Loucy (cell line): ENCODE measurements around the gene FBN1.

Experiments used
- H2AFZ ChIP-seq: fragments of 200-600 bp; sonication (generic); 2 replicates; pipeline ENCODE4 v1.6.0; 2016; ENCODE audit warnings: antibody characterized with exemption, mild to moderate bottlenecking, low read length, moderate library complexity
- H3F3A ChIP-seq: fragments of 200-600 bp; 2 replicates; pipeline ENCODE4 v1.6.0; 2016; ENCODE audit warnings: antibody characterized with exemption, low read depth, mild to moderate bottlenecking
- H3K27me3 ChIP-seq: fragments of 200-600 bp; sonication (generic); 2 replicates; pipeline ENCODE4 v1.6.1; 2014; ENCODE audit warnings: low read length, mild to moderate bottlenecking; ENCODE audit not compliant: insufficient read depth, poor library complexity, severe bottlenecking
- H3K36me3 ChIP-seq: fragments of 200-600 bp; sonication (generic); 2 replicates; pipeline ENCODE4 v1.6.1; 2016; ENCODE audit warnings: low read length; ENCODE audit not compliant: insufficient read depth
- H3K4me1 ChIP-seq: fragments of 200-600 bp; sonication (generic); 2 replicates; pipeline ENCODE4 v1.5.1; 2014; ENCODE audit warnings: low read length, mild to moderate bottlenecking; ENCODE audit not compliant: insufficient read depth, poor library complexity, severe bottlenecking
- H3K4me2 ChIP-seq: fragments of 200-600 bp; sonication (generic); 2 replicates; pipeline ENCODE4 v1.6.0; 2014; ENCODE audit warnings: antibody characterized with exemption, low read length, low read depth, mild to moderate bottlenecking; ENCODE audit not compliant: poor library complexity, severe bottlenecking
- H3K4me3 ChIP-seq: fragments of 200-600 bp; sonication (generic); 2 replicates; pipeline ENCODE4 v1.5.1; 2014; ENCODE audit warnings: low read length, mild to moderate bottlenecking, mixed read lengths; ENCODE audit not compliant: poor library complexity, severe bottlenecking
- H3K79me2 ChIP-seq: fragments of 200-600 bp; sonication (generic); 2 replicates; pipeline ENCODE4 v1.6.1; 2014; ENCODE audit warnings: low read length; ENCODE audit not compliant: insufficient read depth
- H3K9ac ChIP-seq: fragments of 200-600 bp; sonication (generic); 2 replicates; pipeline ENCODE4 v1.6.0; 2014; ENCODE audit warnings: mild to moderate bottlenecking, low read depth, low read length, moderate library complexity; ENCODE audit not compliant: poor library complexity, severe bottlenecking
- H3K9me2 ChIP-seq: fragments of 200-600 bp; sonication (generic); replicated peaks from 2 replicates; pipeline ENCODE4 v1.6.1; 2016; ENCODE audit warnings: low read depth, low read length, mixed read lengths
- H3K9me3 ChIP-seq: fragments of 200-600 bp; sonication (generic); 2 replicates; pipeline ENCODE4 v1.6.1; 2014; ENCODE audit warnings: mild to moderate bottlenecking, antibody characterized with exemption, low read length, low read depth; ENCODE audit not compliant: insufficient read depth
- H4K20me1 ChIP-seq: fragments of 200-600 bp; sonication (generic); 2 replicates; pipeline ENCODE4 v1.6.0; 2014; ENCODE audit warnings: antibody characterized with exemption, low read length, mild to moderate bottlenecking; ENCODE audit not compliant: insufficient read depth, poor library complexity, severe bottlenecking
- EZH2phosphoT487 ChIP-seq: fragments of 200-600 bp; IDR thresholded peaks from 2 replicates; pipeline ENCODE4 v1.6.1; 2018; ENCODE audit warnings: antibody characterized with exemption, mild to moderate bottlenecking, moderate library complexity, borderline replicate concordance
- TF ChIP-seq, protein P1 (sequence below): fragments of 200-600 bp; sonication (generic); conservative IDR thresholded peaks from 2 replicates; pipeline ENCODE4 v1.5.1; 2014; ENCODE audit warnings: mild to moderate bottlenecking, antibody characterized with exemption, low read length

Gene FBN1

DNA sequence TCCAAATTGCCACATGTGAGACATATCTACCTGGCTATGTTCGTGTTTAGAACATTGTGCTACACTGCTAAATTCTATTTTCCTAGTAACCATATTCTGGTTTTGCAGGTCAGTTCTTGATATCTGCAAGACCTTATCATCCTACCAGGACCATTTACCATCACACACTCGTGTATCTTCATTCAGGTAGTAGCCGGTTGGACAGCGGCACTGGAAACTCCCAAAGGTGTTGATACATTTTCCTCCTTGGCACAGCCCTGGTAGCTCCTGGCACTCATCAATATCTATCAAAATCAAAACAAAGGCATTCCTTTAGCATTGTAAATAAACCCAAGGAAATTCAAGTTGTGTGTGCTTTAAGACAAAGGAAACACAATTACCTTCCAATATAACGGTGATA is 180.1 kb downstream of the FBN1 start:
- Histone ChIP-seq H3K36me3 (no peaks in the 10 kb centered on the region), H3K9me3 (no peaks in the 10 kb centered on the region), H3K4me3 (no peak overlapping the region), H3K4me1 (no peaks in the 10 kb centered on the region), H3K9me2 (no peaks in the 10 kb centered on the region), H3K4me2 (no peak overlapping the region), H3K79me2 (no peaks in the 10 kb centered on the region), H4K20me1 (no peaks in the 10 kb centered on the region), H3F3A (no peaks in the 10 kb centered on the region), H3K9ac (no peak overlapping the region), H2AFZ (no peak overlapping the region), H3K27me3 (no peaks in the 10 kb centered on the region)
- TF ChIP-seq, protein P1, sequence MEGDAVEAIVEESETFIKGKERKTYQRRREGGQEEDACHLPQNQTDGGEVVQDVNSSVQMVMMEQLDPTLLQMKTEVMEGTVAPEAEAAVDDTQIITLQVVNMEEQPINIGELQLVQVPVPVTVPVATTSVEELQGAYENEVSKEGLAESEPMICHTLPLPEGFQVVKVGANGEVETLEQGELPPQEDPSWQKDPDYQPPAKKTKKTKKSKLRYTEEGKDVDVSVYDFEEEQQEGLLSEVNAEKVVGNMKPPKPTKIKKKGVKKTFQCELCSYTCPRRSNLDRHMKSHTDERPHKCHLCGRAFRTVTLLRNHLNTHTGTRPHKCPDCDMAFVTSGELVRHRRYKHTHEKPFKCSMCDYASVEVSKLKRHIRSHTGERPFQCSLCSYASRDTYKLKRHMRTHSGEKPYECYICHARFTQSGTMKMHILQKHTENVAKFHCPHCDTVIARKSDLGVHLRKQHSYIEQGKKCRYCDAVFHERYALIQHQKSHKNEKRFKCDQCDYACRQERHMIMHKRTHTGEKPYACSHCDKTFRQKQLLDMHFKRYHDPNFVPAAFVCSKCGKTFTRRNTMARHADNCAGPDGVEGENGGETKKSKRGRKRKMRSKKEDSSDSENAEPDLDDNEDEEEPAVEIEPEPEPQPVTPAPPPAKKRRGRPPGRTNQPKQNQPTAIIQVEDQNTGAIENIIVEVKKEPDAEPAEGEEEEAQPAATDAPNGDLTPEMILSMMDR = no peak
- TF ChIP-seq EZH2phosphoT487 = no peak

DNA sequence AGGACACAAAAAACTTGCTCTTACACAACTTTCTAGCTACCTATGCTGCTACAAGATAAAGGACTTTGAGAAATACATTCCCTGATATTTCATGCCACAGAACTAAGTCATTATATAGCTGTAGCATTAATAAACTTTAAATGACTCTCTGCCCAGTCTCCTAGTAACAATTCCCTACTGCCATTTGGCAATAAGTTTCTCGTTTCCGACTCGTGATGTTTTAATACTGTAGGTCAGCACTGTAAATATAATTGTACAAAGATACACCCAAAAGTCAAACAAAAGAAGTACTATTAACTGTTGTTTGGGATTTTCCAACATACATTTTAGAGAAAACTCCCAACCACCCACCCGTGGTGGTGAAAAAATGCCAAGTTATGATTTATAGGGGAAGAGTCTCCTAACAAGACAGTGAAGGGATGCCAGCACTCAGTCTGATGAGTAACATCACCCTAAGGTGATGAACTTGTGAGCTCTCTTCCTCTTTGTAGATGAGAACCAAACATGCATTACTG is 182.1 kb downstream of the FBN1 start:
- H3K9ac ChIP-seq = no peak overlapping the region

GRCh38 chr15:48462688-48463087 is 182.8 kb downstream of the FBN1 start:
- Histone ChIP-seq H2AFZ (no peak overlapping the region), H3K4me2 (no peak overlapping the region), H3K9ac (no peak overlapping the region), H3F3A (no peaks in the 10 kb centered on the region), H3K4me3 (no peak overlapping the region), H4K20me1 (no peaks in the 10 kb centered on the region), H3K9me2 (no peaks in the 10 kb centered on the region), H3K36me3 (no peaks in the 10 kb centered on the region), H3K79me2 (no peaks in the 10 kb centered on the region), H3K4me1 (no peaks in the 10 kb centered on the region), H3K9me3 (no peaks in the 10 kb centered on the region), H3K27me3 (no peaks in the 10 kb centered on the region)
- TF ChIP-seq, protein P1 = no peak
- no peak for TF ChIP-seq EZH2phosphoT487

More for the DNA sequence above, 182.1 kb downstream of the FBN1 start:
- no peaks in the 10 kb centered on the region for H3F3A ChIP-seq
- H3K4me1 ChIP-seq = no peaks in the 10 kb centered on the region
- H3K4me2 ChIP-seq = no peak overlapping the region
- no peak overlapping the region for H2AFZ ChIP-seq
- H3K36me3 ChIP-seq = no peaks in the 10 kb centered on the region
- no peaks in the 10 kb centered on the region for H3K9me3 ChIP-seq
- H4K20me1 ChIP-seq = no peaks in the 10 kb centered on the region
- no peaks in the 10 kb centered on the region for H3K79me2 ChIP-seq
- no peaks in the 10 kb centered on the region for H3K27me3 ChIP-seq
- no peaks in the 10 kb centered on the region for H3K9me2 ChIP-seq
- TF ChIP-seq, protein P1 = no peak
- no peak for TF ChIP-seq EZH2phosphoT487
- no peak overlapping the region for H3K4me3 ChIP-seq
